ENCODE measurements around the gene MAN1B1. TPM values are rescaled to one million over a fixed set of nuclear protein-coding genes. Genes with fewer than 3 reads are reported as not detected.

MAN1B1 gene
- total RNA-seq, 1 donor from 2014 or later, result 41.9 TPM

DNA sequence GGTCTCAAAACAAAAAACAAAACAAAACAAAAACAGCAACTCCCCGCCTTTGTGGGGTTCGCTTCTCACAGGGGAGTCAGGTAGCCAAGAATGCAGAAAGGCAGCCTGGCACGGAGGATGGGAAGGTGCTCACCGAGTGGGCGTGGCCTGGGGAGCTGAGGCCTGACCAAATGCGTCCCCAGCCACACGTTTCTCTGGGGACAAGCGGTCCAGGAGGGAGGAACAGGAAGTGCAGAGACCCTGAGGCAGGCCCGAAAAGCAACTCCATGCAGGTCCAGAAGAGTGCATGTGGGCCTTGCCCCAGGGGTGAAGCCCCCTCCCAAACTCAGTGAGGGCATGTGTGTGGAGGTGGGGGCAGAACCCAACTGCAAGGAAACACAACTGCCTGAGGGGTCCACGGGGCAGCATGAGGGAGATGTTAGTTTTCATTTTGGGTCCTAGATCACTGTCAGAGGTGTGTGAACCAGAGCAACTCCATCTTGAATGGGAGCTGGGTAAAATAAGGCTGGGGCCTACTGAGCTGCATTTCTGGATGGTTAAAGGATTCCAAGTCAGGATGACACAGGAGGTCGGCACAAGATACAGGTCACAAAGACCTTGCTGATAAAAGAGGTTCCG is 12.0 kb upstream of the MAN1B1 start:
- TF ChIP-seq, protein P1, sequence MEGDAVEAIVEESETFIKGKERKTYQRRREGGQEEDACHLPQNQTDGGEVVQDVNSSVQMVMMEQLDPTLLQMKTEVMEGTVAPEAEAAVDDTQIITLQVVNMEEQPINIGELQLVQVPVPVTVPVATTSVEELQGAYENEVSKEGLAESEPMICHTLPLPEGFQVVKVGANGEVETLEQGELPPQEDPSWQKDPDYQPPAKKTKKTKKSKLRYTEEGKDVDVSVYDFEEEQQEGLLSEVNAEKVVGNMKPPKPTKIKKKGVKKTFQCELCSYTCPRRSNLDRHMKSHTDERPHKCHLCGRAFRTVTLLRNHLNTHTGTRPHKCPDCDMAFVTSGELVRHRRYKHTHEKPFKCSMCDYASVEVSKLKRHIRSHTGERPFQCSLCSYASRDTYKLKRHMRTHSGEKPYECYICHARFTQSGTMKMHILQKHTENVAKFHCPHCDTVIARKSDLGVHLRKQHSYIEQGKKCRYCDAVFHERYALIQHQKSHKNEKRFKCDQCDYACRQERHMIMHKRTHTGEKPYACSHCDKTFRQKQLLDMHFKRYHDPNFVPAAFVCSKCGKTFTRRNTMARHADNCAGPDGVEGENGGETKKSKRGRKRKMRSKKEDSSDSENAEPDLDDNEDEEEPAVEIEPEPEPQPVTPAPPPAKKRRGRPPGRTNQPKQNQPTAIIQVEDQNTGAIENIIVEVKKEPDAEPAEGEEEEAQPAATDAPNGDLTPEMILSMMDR (IDR thresholded peaks at IDR 0.05), result no peak
- Histone ChIP-seq H3K4me3 (no peak overlapping the region), H3K27ac (no peak overlapping the region), H3K27me3 (ENCODE audit: low read depth) (peaks cover under 1% of the 10 kb centered on the region), H3K4me1 (peaks cover 23% of the 10 kb centered on the region), H3K36me3 (peaks cover 14% of the 10 kb centered on the region), H3K9me3 (no peaks in the 10 kb centered on the region)
- DNase-seq, result no peak
- no peak for ATAC-seq
- intact Hi-C loops (cut with DNase I), result no loop called here

DNA sequence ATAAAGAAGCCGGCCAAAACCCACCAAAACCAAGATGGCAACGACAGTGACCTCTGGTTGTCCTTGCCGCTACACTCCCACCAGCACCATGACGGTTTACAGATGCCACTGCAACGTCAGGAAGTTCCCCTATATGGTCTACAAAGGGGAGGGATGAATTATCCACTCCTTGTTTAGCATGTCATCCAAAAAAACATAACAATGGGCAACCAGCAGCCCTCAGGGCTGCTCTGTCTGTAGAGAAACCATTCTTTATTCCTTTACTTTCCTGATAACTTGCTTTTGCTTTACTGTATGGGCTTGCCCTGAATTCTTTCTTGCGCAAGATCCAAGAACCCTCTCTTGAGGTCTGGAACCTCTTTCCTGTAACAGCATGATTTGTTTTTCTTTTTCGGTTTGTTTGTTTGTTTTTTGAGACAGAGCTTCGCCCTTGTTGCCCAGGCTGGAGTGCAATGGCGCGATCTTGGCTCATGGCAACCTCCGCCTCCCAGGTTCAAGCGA is 11.5 kb upstream of the MAN1B1 start:
- Histone ChIP-seq H3K27ac (no peak overlapping the region), H3K27me3 (ENCODE audit: low read depth) (no peaks in the 10 kb centered on the region), H3K36me3 (peaks cover 19% of the 10 kb centered on the region), H3K4me1 (peaks cover 23% of the 10 kb centered on the region), H3K4me3 (no peak overlapping the region), H3K9me3 (no peaks in the 10 kb centered on the region)
- DNase-seq, result no peak
- TF ChIP-seq, protein P1 (IDR thresholded peaks at IDR 0.05), result no peak
- intact Hi-C loops (cut with DNase I), result no loop called here
- no peak for ATAC-seq

DNA sequence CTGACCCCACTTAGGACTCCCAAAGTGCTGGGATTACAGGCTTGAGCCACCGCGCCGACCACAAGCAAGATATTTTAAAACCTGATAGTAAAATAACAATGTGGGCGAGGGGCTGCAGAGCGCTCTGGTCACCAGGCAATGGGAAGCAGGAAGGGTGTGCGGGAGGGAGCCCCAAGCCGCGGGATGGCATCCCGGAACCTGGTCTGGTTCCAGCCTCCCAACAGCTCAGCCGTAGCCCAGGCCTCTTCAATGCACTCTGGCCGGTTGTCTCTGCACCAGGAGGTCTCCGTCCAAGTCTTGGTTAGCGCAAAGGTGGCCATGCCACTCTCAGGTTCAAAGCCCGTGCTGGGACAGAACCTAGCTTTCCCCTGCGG is 10.2 kb upstream of the MAN1B1 start:
- H3K4me3 ChIP-seq, result peak overlapping the region; percentile 76
- peaks cover 32% of the 10 kb centered on the region for H3K36me3 ChIP-seq
- H3K9me3 ChIP-seq, result no peaks in the 10 kb centered on the region

DNA sequence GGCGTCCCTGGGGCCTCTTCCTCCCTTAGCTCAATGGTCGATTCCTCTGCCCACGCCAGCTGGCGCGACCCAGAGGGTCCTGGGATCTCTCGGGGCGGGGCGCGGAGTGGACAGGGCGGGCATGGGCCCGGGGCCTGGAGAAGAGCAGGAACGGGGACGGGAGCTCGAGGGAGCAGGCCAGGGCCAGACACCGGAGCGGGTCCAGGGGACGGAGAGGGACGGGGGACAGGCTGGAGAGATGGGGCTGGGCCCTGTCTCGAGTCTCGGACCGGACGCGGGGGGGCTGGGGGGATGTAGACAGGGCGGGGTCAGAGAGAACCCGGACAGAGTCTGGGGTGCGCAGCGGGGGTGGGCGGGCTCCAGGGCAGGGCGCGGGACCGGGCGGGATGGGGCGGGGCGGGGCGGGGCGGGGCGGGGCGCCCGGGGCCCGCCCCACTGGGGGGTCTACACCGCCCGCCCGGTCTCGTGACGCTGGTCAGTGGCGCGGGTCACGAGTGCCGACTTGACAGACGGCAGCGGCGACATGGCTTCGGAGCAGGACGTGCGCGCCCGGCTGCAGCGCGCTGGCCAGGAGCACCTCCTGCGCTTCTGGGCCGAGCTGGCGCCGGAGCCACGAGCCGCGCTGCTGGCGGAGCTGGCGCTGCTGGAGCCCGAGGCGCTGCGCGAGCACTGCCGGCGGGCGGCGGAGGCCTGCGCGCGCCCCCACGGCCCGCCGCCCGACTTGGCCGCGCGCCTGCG is 9.6 kb upstream of the MAN1B1 start, which contains the start of gene UAP1L1:
UAP1L1 (plus strand) TSS at position 508 of the 738 bp plus-strand sequence; CDS start at position 524, 16 bp downstream.
- H3K4me3 ChIP-seq, result peak within 1 kb of the TSS; percentile 76
- TF ChIP-seq, protein P1 (IDR thresholded peaks at IDR 0.05), result no peak
- H3K36me3 ChIP-seq, result peaks cover 38% of the 10 kb centered on the region
- peak within 1 kb of the TSS; percentile 78 for H3K27ac ChIP-seq
- H3K27me3 ChIP-seq (ENCODE audit: low read depth), result no peaks in the 10 kb centered on the region
- no peaks in the 10 kb centered on the region for H3K9me3 ChIP-seq
- intact Hi-C loops (cut with DNase I), result no loop called here
- DNase-seq (peak; percentile 92), ATAC-seq (peak; percentile 74 to 79)
- H3K4me1 ChIP-seq, result peaks cover 15% of the 10 kb centered on the region

More for the DNA sequence above, 10.2 kb upstream of the MAN1B1 start:
- Histone ChIP-seq H3K27ac (peak overlapping the region; percentile 78), H3K27me3 (ENCODE audit: low read depth) (no peaks in the 10 kb centered on the region), H3K4me1 (peaks cover 15% of the 10 kb centered on the region)
- ATAC-seq (peak in 1 of 2 donors; percentile 13), DNase-seq (peak; percentile 53)
- TF ChIP-seq, protein P1 (IDR thresholded peaks at IDR 0.05), result no peak
- intact Hi-C loops (cut with DNase I), result no loop called here

DNA sequence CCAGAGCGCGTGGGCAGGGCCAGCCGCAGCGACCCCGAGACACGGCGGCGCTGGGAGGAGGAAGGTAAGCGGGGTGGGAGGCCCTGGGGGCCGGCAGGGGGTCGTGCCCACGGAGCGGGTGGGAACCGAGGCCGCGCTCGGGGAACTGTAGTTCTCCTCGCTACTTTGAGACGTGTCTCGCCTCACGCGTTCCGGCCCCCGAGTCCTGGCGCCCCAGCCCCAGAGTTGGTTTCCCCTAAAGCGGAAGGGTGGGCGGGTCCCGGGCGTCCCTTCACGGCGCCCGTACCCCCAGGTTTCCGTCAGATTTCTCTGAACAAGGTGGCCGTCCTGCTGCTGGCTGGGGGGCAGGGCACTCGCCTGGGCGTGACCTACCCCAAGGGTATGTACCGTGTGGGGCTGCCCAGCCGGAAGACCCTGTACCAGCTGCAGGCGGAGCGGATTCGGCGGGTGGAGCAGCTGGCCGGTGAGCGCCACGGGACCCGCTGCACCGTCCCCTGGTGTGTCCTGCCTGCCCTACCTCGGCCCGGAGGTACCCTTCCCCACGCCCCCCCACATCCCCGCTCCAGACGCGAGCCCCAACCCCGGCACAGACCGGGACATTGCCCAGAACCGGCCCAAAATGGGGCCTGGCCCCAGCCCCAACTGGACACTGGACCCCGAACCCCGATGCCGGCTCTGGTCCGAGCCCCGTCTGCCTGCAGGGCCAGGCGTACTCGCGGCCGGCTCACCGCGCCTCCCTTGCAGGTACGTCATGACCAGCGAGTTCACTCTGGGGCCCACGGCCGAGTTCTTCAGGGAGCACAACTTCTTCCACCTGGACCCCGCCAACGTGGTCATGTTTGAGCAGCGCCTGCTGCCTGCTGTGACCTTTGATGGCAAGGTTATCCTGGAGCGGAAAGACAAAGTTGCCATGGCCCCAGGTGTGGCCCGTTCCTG is 8.8 kb upstream of the MAN1B1 start:
- Histone ChIP-seq H3K27me3 (ENCODE audit: low read depth) (no peaks in the 10 kb centered on the region), H3K9me3 (no peaks in the 10 kb centered on the region), H3K4me1 (peaks cover 15% of the 10 kb centered on the region), H3K36me3 (peaks cover 46% of the 10 kb centered on the region), H3K4me3 (peak overlapping the region; percentile 76), H3K27ac (peak overlapping the region; percentile 41)
- TF ChIP-seq, protein P1 (IDR thresholded peaks at IDR 0.05), result no peak
- intact Hi-C loops (cut with DNase I), result no loop called here
- ATAC-seq (peak; percentile 6 to 10), DNase-seq (peak; percentile 71)
